Activated T-cell treated with anti-CD3 and anti-CD28 coated beads for 48 hours (primary cell): ENCODE results near the gene TMEM256.

Experiments
- DNase-seq: peaks from one replicate; pipeline ENCODE4 v3.0.0-alpha.2; 2020; ENCODE audit warnings: low read depth

The TMEM256 gene

GRCh38 chr17:7407485-7408251, 3.8 kb upstream of the TMEM256 start, which contains the start of gene NLGN2:
NLGN2 (plus strand) TSS chr17:7407845; CDS start chr17:7408256, 411 bp downstream.
- no peak for DNase-seq

- no peak for DNase-seq
Observed at GRCh38 chr17:7407082-7407481, 3.2 kb upstream of the TMEM256 start.

GRCh38 chr17:7406235-7406825, 2.4 kb upstream of the TMEM256 start:
- DNase-seq, result no peak

GRCh38 chr17:7405350-7406234, 1.7 kb upstream of the TMEM256 start:
- no peak for DNase-seq

- peak; percentile 66 for DNase-seq
Observed at GRCh38 chr17:7404737-7405349, 946 bp upstream of the TMEM256 start.

- no peak for DNase-seq
Observed at GRCh38 chr17:7403727-7403976, 245 bp downstream of the TMEM256 start.

GRCh38 chr17:7403043-7403726, 712 bp downstream of the TMEM256 start:
- no peak for DNase-seq

- no peak for DNase-seq
Observed at GRCh38 chr17:7398612-7399011, 5.3 kb downstream of the TMEM256 start.

GRCh38 chr17:7396147-7396546, 7.8 kb downstream of the TMEM256 start:
- DNase-seq, result no peak

- peak; percentile 88 for DNase-seq
Observed at GRCh38 chr17:7394452-7395191, 9.3 kb downstream of the TMEM256 start, which contains the start of gene PLSCR3. PLSCR3 (minus strand) TSS chr17:7394525; CDS start chr17:7394110, 415 bp downstream.

GRCh38 chr17:7393613-7394451, 10.1 kb downstream of the TMEM256 start:
- DNase-seq, result peak; percentile 37

GRCh38 chr17:7392696-7393612, 10.9 kb downstream of the TMEM256 start:
- no peak for DNase-seq

GRCh38 chr17:7391307-7391706, 12.6 kb downstream of the TMEM256 start:
- no peak for DNase-seq

GRCh38 chr17:7389924-7390910, 13.7 kb downstream of the TMEM256 start:
- no peak for DNase-seq

GRCh38 chr17:7388856-7389255, 15.0 kb downstream of the TMEM256 start:
- no peak for DNase-seq

- DNase-seq, result no peak
Observed at GRCh38 chr17:7384489-7385081, 19.3 kb downstream of the TMEM256 start.

GRCh38 chr17:7383742-7384488, 20.0 kb downstream of the TMEM256 start:
- peak; percentile 79 for DNase-seq
